Stimulated activated CD8-positive, alpha-beta memory T cell treated with anti-CD3 and anti-CD28 coated beads, Interleukin-15, amount 100 ng/mL, for 48 hours (primary cell): Measurements from ENCODE around the gene GRIK4.

ENCODE experiments used
- DNase-seq, 2 donors: peaks; one replicate each; pipeline ENCODE4 v3.0.0-alpha.2; 2020; ENCODE audit warnings: low read depth in 2 of 2

GRIK4 gene

GRCh38 chr11:120667934-120668333 is 156.4 kb downstream of the GRIK4 start:
- DNase-seq: no peak

DNA sequence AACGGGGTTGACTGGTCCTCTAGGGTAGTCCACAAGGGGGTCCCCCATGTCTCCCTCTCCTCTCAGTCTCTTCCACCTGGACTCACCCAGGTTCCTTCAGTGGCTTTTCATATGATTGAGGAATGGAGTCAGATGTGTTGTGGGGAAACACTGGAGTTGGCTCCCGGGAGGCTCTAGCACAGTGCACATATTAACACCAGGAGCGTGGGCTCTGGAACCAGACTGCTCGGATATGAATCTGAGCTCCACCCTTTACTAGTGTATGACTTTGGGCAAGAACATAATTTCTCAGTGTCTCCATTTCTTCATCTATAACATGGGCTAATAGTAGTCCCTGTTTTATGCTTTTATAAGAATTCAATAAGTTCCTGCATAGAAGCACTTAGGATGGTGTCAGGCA is 157.0 kb downstream of the GRIK4 start:
- no peak for DNase-seq

GRCh38 chr11:120674542-120674941 is 163.0 kb downstream of the GRIK4 start:
- DNase-seq: no peak

- no peak for DNase-seq
Measured at GRCh38 chr11:120675171-120675570, 163.6 kb downstream of the GRIK4 start.

- no peak for DNase-seq
Measured at GRCh38 chr11:120676991-120677390, 165.4 kb downstream of the GRIK4 start.

- no peak for DNase-seq
Measured at GRCh38 chr11:120680322-120680721, 168.8 kb downstream of the GRIK4 start.

DNA sequence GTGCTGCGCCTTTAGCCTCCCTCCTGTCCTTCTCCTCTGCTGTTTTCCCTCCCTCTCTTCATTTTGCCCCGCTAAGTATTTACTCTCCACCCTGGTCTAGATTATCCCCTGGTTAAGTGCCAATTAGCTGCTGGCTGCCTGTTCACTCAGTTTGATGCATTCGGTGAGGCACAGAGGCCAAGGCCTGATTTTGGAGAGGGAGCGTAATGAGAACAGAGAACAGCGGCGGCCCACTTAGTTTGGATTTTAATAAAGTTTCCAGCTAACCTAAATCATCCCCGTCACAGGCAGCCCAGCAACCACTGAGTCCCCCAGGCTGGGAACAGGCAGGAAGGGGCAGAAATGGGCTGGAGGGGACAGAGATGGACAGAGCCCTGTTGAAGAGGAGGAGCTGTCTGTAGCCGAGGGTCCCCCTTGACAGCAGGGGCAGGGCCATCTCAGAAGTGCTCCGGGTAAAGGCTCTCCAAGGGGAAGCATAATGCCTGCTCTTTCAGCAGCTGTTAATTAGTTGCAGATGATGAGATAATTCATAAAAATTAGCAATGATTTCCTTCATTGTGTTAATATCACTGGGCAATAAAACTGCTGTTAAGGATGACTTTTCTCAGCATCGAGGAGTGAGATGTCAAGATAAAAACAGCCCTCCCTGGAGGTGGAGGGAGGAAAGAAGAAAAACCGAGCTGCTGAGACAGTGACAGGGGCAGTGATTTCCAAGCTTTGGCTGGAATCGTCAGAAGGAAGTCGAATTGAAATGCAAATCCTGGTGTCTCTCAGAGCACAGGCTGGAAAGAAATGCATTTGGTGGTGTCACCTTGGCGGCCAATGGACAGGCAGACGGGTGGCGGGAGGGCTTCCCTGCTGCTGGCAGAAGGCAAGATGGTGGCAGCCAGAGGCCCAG is 170.1 kb downstream of the GRIK4 start:
- no peak for DNase-seq

- no peak for DNase-seq
Measured at GRCh38 chr11:120682332-120682649, 170.7 kb downstream of the GRIK4 start.

DNA sequence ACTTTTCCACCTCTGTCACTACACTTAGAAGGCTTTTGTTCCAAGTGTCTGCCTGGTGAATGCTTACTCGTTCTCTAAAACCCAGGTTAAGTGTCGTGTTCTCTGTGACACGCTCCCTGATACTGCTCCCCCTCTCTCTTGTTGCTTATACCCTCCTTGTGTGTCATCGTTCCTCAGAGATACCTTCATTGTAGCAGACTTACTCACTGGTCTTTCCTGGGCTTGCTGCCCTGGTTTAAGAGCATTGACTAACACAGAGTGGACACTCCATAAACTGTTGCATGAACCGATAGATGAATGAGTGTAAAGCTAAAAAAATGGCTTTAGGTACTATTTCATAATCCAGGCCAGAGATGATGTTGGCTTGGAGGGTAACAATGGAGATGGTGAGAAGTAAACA is 171.3 kb downstream of the GRIK4 start:
- no peak for DNase-seq

- no peak for DNase-seq
Measured at GRCh38 chr11:120686516-120686915, 175.0 kb downstream of the GRIK4 start.

DNA sequence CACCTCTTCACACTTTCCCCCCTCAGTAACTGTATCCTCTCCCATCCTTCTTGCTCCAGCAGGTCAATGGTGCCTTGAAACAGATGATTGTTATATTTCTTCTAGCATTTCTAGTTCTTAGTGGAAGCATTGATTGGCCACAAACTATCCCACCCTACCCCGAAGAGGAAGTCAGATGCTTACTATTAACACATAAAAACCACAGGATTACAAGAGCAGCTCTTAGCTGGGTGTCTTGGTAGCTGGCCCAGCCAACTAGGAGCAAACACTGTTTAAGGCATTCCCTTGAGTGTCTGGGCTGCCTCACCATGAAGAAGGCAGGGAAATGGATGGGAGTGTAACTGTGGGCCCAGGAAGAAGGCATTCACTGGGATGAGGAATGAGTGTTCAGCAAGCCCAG is 176.6 kb downstream of the GRIK4 start:
- no peak for DNase-seq

DNA sequence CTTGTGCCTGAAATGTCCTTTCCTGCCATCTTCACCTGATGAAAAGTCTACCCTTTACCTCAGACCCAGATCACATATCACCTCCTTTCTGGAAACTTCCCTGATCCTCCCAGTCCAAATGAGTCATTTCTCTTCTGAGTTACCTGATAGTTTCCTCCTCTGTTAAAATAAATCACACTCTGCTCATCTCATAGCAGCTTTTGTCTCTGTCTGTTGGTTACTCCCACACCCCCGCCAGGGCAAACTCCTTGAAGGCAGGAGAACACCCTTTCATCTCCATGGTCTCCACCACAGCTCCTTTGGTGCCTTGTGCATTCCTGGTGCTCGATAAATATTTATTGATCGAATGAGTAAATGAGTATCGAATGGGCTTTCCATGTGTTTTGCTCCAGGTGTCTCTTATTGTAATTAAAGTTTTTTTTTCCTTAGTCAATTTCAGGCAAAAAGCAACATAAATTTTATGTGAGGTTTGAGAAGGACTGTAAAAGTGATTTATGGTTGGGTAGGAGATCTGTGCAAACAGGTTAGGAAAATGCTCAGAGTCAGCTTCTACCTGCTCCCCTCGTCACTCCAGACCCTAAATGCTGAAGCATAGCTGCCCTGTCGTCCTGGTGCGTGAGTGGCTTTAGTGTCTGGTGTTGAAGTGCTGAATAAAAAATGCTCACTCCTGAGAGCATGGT is 178.2 kb downstream of the GRIK4 start:
- DNase-seq: no peak

DNA sequence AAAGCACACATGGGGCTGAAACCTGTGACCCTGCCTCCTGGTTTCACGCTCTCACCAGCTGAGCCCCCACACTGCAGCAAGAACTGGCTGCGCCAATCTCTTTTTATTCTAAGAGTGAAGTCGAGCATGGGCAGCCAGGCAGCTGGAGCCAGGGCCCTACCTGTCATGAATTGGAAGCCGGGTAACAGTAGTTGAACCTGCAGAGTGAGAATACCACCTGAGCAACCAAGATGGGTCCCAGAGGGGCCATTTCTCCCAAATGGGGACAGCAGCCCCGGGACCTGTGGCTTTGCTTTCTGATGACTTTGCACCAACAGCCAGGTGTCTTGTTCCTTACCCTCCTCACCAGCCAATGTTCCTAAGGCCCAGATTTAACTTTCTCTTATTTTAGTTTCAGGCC is 178.9 kb downstream of the GRIK4 start:
- DNase-seq: no peak

GRCh38 chr11:120694726-120695125 is 183.2 kb downstream of the GRIK4 start:
- DNase-seq: no peak

- DNase-seq: no peak
Measured at GRCh38 chr11:120695426-120695825, 183.9 kb downstream of the GRIK4 start.

DNA sequence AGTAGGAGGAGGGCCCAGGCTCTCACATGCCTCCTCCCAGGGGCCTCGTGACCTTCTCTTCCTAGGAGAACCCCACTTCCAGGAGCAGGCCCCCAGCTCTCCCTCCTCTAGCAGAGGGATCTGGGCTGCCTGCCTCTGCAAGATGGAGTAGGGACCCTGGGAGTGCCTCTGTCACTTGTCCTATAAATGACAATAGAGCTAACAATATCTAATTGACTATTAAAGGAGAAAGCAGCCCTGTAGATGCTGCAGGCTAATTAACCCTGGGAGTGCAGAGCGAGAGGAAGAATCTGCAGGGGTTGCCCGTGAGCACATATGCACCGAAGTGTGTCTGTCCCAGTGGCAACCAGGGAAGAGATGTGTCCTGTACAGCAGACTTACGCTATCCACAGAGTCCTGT is 184.4 kb downstream of the GRIK4 start:
- no peak for DNase-seq

DNA sequence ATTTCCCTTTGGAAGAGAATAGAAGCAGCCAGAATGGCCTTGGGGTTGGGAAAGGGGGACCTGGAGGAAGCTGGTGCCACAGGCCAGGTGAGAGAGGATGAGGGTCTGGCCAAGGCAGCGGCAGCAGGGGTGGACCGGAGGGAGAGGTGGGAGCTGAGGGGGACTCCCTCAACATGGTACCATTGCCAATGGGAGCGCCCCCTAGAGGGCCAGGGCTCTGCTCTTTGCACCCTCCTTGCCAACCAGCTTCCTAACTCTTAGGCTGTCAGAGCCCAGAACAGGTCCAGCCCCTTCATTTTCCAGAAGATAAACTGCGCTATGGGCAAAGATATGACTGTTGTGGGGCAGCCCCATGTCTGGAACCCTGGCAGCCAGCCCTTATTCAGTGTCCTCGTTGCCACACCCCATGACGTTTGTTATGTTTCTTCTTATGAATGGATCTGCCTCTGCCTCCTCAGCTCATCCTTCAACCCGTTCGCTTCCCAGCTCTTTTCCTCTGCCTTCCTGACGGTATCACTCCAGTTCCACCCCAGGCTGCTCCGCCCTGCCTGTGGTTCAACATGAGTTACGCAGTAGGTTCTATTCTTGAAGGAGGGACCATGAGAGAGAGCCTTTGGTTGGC is 185.2 kb downstream of the GRIK4 start:
- no peak for DNase-seq

GRCh38 chr11:120698918-120699317 is 187.4 kb downstream of the GRIK4 start:
- no peak for DNase-seq

DNA sequence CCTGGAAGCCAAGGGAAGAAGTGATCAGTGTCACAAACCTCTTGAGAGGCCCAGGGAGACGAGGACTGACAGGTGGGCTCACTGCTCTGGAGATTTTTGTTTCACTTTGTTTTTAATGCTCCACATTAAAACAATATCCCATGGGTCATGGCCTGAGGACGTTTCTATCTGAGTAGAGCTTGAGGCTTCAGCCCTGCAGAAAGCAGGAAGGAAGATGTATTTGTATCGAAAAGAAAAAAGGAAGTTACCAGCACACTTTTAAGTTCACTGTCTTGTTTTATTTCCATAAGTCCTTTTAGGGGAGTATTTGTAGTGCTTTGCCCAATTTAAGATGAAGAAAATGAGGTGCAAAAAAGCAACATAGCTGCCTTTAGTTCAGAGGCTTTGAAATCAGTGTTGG is 191.1 kb downstream of the GRIK4 start:
- no peak for DNase-seq

- DNase-seq: no peak
Measured at GRCh38 chr11:120703358-120704152, 192.0 kb downstream of the GRIK4 start.

DNA sequence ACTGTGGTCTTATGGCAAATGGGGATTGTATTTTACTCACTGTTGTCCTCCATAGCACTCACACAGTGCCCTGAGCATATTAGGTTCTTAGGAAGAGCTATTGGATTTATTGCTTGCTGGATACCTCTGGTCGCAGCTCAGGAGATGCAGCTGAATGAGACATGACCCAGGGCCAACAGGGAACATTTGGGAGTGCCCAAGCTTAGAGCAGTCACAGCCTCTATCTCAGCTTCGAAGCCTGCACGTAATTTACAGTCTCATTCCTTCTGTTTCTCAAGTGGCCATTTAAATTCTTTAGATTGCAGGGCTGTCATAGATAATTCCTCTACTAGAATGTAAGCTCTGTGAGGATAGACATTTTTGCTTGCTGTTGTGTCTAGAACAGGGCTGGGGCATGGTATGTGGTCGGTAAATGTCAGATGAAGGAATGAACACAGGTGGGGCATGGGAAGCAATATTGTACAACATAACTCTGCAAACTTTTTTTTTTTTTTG is 192.8 kb downstream of the GRIK4 start:
- no peak for DNase-seq

DNA sequence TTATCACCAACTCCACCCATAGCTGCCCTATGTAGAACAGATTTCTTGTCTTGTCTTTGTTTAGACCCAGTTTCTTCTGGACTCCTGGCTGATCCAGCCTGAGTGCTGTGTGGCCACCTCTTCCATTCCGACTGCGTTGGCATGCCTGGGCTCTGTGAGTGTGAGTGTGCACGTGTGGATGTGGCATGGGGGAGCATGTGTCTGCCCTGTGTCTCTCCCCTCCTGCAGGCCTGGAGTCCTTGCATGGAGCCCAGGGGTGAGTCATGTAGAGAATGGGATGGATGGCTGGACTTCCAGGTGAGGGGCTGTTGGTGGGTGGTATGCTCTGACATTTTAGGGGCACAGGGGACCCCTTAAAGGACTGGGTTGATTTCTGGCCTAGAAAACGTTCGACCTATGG is 194.7 kb downstream of the GRIK4 start:
- DNase-seq: no peak
